IPS-NIHi7 (cell line): Measurements from ENCODE around the gene ZEB2.
A peak's percentile ranks its signal among the peaks of the same experiment; 100 is the strongest.

Source experiments
- DNase-seq: peaks from one replicate; pipeline ENCODE4 v3.0.0; 2012; ENCODE audit warnings: mixed read lengths; ENCODE audit errors: extremely low spot score

The ZEB2 gene

GRCh38 chr2:144528108-144528507, 8.2 kb upstream of the ZEB2 start:
- DNase-seq, result no peak

- no peak for DNase-seq
Measured at GRCh38 chr2:144526831-144527230, 6.9 kb upstream of the ZEB2 start.

- DNase-seq, result peak; percentile 77
Measured at GRCh38 chr2:144524118-144525009, 4.4 kb upstream of the ZEB2 start.

- DNase-seq, result peak; percentile 45
Measured at GRCh38 chr2:144523596-144524117, 3.7 kb upstream of the ZEB2 start.

- no peak for DNase-seq
Measured at GRCh38 chr2:144522897-144523595, 3.1 kb upstream of the ZEB2 start.

GRCh38 chr2:144522176-144522896, 2.4 kb upstream of the ZEB2 start:
- DNase-seq, result no peak

- DNase-seq, result no peak
Measured at GRCh38 chr2:144521686-144522085, 1.8 kb upstream of the ZEB2 start.

- DNase-seq, result no peak
Measured at GRCh38 chr2:144520756-144521487, 1.0 kb upstream of the ZEB2 start.

- DNase-seq, result no peak
Measured at GRCh38 chr2:144519597-144519933, 354 bp downstream of the ZEB2 start.

GRCh38 chr2:144518748-144519596, 947 bp downstream of the ZEB2 start:
- no peak for DNase-seq

- no peak for DNase-seq
Measured at GRCh38 chr2:144517866-144518747, 1.8 kb downstream of the ZEB2 start.

- DNase-seq, result no peak
Measured at GRCh38 chr2:144516981-144517865, 2.7 kb downstream of the ZEB2 start.

- no peak for DNase-seq
Measured at GRCh38 chr2:144516411-144516980, 3.4 kb downstream of the ZEB2 start.

GRCh38 chr2:144515696-144516410, 4.1 kb downstream of the ZEB2 start:
- no peak for DNase-seq

GRCh38 chr2:144515099-144515695, 4.7 kb downstream of the ZEB2 start:
- no peak for DNase-seq

- DNase-seq, result no peak
Measured at GRCh38 chr2:144514616-144515091, 5.3 kb downstream of the ZEB2 start.
